ENCODE data around the gene SMARCA2.

Gene SMARCA2

DNA sequence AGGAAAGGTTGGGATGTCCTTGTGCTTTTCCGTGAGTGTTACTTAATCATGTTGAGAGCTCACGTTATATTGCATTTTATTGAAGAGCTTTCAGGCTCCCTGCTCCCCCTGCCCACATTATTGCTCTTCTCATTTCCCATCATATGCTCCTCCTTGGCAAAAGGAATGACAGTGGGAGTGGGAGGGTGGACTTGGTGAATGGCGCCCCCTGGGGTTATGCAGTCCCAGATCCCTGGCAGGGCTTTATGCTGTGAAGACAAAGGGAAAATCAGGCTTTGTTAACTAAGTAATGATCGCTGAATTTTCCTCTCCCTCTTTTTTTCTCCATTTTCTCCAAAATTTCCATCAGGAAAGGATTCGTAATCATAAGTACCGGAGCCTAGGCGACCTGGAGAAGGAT, 166.6 kb downstream of the SMARCA2 start:
- peak; percentile 43 for DNase-seq (ENCODE audit: low read depth)
- TF ChIP-seq, protein P1, sequence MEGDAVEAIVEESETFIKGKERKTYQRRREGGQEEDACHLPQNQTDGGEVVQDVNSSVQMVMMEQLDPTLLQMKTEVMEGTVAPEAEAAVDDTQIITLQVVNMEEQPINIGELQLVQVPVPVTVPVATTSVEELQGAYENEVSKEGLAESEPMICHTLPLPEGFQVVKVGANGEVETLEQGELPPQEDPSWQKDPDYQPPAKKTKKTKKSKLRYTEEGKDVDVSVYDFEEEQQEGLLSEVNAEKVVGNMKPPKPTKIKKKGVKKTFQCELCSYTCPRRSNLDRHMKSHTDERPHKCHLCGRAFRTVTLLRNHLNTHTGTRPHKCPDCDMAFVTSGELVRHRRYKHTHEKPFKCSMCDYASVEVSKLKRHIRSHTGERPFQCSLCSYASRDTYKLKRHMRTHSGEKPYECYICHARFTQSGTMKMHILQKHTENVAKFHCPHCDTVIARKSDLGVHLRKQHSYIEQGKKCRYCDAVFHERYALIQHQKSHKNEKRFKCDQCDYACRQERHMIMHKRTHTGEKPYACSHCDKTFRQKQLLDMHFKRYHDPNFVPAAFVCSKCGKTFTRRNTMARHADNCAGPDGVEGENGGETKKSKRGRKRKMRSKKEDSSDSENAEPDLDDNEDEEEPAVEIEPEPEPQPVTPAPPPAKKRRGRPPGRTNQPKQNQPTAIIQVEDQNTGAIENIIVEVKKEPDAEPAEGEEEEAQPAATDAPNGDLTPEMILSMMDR (conservative IDR thresholded peaks at IDR 0.05; ENCODE audit: low read depth, low read length), result peak; percentile 65
- no peak overlapping the region for H3K4me3 ChIP-seq (ENCODE audit: low read depth, low read length)

DNA sequence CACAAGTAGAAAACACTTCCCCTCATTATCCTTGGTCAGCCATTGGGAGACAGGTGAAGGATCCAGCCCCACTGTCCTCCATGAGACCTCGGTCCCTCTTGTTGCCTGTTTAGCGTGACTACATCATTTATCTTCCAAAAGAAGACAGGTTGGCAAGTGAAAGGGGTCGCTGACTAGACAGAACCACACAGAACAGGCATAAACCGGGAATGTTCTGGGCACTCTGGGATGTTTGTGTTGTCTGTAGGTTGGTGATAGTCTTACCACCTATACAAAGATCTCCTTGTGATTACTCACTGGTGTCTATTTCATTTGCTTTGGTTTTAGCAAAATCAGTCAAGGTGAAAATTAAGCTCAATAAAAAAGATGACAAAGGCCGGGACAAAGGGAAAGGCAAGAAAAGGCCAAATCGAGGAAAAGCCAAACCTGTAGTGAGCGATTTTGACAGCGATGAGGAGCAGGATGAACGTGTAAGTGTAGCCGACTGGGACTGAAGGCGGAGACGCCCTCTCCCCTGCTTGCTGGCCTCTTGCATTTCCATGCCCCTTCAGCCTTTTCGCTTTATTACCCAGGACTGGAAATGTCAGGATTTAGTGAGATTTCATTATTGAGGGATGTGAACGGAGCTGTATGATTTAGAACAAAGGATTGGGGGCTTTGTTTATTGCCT, 175.9 kb downstream of the SMARCA2 start:
- no peak overlapping the region for H3K4me3 ChIP-seq (ENCODE audit: low read depth, low read length)
- no peak for DNase-seq (ENCODE audit: low read depth)
- TF ChIP-seq, protein P1 (conservative IDR thresholded peaks at IDR 0.05; ENCODE audit: low read depth, low read length), result no peak

DNA sequence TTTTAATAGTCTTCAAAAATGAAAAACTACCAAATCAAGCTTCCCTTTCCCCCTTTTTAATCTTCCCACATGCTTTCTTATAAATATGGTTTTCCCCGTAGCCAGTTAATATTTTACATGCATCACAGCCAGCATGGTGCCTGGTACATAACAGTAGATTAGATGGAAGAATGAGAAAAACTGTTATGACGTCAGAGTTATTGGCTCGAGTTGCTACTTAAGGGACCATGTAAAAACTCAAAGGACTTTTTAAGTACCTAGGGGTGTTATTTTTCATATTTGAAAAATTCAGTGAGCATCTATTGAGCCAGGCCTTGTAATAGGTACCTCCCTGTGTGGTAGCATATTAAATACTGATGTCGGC, 176.4 kb downstream of the SMARCA2 start:
- H3K4me3 ChIP-seq (ENCODE audit: low read depth, low read length), result no peak overlapping the region
- no peak for DNase-seq (ENCODE audit: low read depth)
- TF ChIP-seq, protein P1 (conservative IDR thresholded peaks at IDR 0.05; ENCODE audit: low read depth, low read length), result no peak

DNA sequence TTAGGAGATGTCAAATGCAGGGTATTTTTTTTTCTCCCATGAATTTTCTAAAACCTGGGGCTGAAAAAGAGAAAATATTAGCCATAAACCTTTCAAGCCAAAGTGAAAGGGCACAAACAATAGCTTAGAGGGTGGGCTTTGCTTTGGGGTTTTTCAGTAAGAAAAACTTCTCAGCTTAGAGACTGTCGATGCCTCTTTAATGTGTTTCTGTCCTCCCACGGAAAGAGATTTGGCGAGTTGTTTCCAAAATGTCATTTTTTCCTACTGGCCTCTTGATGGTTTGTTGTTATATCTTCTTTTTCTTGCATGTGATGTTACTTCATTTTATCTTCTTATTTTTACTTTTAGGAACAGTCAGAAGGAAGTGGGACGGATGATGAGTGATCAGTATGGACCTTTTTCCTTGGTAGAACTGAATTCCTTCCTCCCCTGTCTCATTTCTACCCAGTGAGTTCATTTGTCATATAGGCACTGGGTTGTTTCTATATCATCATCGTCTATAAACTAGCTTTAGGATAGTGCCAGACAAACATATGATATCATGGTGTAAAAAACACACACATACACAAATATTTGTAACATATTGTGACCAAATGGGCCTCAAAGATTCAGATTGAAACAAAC, 177.3 kb downstream of the SMARCA2 start:
- H3K4me3 ChIP-seq (ENCODE audit: low read depth, low read length), result no peak overlapping the region
- TF ChIP-seq, protein P1 (conservative IDR thresholded peaks at IDR 0.05; ENCODE audit: low read depth, low read length), result no peak
- no peak for DNase-seq (ENCODE audit: low read depth)

DNA sequence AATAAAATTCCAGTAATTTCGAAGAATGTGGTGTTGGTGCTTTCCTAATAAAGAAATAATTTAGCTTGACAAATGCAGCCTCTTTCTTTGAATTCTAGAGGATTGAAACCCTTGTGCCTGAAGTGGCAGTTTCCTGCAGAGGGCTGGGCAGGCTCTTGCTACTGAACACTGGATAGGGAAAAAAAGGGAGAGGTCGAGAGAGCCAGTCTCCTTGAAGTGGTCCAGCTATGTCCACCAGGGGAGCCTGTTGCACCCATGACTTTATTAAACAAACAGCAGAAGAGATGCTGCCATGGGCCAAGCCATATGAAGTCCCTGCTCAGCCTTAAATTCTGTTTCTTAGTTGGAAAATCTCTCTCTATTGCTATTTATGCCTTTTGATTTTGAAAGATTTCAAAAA, 178.4 kb downstream of the SMARCA2 start:
- DNase-seq (ENCODE audit: low read depth), result no peak

DNA sequence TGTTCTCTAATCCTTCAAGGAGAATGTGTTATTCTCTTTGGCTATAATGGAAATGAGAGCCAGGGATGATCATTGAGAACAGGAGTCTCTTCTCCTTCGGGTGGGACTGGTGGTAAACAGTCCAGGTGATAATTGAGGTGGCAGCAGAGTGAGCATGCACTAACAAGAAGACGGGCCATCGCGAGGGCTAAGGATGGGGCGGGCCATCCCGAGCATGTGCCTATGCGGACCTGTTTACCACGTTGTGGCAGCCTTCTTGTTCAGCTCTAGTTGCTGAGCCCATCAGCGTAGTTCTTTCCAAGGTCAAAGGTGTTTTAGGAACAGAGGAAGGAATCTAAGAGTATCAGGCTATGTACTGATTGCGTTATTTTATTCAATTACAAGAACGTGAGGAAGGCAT, 180.1 kb downstream of the SMARCA2 start:
- TF ChIP-seq, protein P1 (conservative IDR thresholded peaks at IDR 0.05; ENCODE audit: low read depth, low read length), result no peak

More for the DNA sequence above, 178.4 kb downstream of the SMARCA2 start:
- TF ChIP-seq, protein P1 (conservative IDR thresholded peaks at IDR 0.05; ENCODE audit: low read depth, low read length), result peak; percentile 22
- H3K4me3 ChIP-seq (ENCODE audit: low read depth, low read length), result no peak overlapping the region

DNA sequence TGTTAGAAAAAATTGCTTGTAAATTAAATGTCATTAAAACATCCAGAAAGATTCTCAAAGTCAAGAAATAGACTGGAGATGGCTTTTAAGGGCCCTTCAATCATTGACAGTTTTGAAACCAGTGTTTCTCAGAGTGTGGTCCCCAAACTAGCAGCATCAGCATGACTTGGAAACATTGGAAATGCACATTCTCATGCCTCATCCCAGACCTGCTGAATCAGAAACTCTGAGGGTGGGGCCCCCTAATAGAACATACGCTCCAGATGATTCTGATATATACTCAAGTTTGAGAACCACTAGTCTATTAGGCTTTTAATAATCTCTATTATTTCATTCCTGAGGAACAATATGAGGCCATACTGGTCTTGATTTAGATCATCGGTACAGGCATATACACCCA, 181.6 kb downstream of the SMARCA2 start:
- DNase-seq (ENCODE audit: low read depth), result no peak
- TF ChIP-seq, protein P1 (conservative IDR thresholded peaks at IDR 0.05; ENCODE audit: low read depth, low read length), result no peak
- no peak overlapping the region for H3K4me3 ChIP-seq (ENCODE audit: low read depth, low read length)

More for the DNA sequence above, 180.1 kb downstream of the SMARCA2 start:
- no peak for DNase-seq (ENCODE audit: low read depth)
- H3K4me3 ChIP-seq (ENCODE audit: low read depth, low read length), result no peak overlapping the region
